ENCODE data around the gene ZNF536. TPM values are rescaled to one million over a fixed set of nuclear protein-coding genes. Genes with fewer than 3 reads are reported as not detected.

Gene ZNF536
- total RNA-seq, 4 donors from 2014 or later = 4.3 to 7.6 (median 5.5) TPM

DNA sequence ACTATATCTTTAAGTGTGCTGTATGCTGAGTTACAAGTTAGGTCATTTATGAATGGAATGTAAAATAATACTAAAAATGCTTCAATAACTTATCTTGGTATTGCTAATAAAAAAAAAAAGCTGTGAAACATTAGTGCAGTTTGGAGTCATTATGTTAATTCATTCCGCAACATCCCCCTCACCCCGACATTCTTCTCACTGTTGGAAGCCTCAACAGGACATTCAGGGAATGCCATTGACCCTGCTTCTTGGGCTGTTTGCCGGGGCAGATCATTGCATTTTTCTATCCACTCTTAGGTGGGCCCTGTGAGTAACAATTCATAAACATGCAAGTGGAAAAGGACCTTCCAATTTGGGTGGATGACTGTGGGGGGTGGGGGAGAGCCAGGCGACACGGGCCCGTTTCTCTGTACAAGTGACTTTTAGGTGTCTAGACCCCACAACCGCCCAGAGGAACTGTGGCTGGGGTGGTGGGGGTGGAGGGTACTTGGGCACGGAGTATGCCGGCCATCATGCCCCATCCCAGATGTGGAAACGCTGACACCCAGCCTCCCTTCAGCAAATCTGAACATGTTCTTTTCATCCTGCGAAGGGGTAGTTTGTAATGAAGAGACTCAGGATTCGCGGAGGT is 185.9 kb downstream of the ZNF536 start:
- 81 to 83% methylated on average over 9 to 10 of the region's 13 CpGs for WGBS, 2 donors (ENCODE audit: low coverage in 1 of 2)
- no peak for TF ChIP-seq POLR2A (IDR thresholded peaks at IDR 0.05)
- no peak for TF ChIP-seq POLR2AphosphoS5 (IDR thresholded peaks at IDR 0.05)
- TF ChIP-seq, protein P1, sequence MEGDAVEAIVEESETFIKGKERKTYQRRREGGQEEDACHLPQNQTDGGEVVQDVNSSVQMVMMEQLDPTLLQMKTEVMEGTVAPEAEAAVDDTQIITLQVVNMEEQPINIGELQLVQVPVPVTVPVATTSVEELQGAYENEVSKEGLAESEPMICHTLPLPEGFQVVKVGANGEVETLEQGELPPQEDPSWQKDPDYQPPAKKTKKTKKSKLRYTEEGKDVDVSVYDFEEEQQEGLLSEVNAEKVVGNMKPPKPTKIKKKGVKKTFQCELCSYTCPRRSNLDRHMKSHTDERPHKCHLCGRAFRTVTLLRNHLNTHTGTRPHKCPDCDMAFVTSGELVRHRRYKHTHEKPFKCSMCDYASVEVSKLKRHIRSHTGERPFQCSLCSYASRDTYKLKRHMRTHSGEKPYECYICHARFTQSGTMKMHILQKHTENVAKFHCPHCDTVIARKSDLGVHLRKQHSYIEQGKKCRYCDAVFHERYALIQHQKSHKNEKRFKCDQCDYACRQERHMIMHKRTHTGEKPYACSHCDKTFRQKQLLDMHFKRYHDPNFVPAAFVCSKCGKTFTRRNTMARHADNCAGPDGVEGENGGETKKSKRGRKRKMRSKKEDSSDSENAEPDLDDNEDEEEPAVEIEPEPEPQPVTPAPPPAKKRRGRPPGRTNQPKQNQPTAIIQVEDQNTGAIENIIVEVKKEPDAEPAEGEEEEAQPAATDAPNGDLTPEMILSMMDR (IDR thresholded peaks at IDR 0.05) = no peak
- no peak for TF ChIP-seq EP300 (IDR thresholded peaks at IDR 0.05)

DNA sequence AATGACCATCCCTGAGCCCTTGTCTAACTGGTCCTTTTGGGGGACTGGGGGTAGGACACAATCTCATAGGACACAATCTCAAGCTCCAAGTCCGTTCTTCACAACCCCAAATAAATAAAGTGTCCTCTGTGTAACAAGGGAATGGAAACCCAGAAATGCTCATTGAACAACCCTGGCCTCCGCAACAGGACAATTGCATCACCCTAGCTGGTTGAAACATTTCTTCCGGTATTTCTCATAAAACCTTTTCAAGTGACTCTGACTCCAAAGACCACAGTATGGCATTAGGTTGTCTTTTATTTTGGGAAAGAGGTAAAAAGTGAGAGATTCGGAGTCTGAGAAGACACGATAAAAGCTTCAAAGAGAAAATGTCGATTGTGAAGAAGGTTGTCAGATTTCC is 186.6 kb downstream of the ZNF536 start:
- no peaks in the 10 kb centered on the region for H3K9me3 ChIP-seq
- 95 to 100% methylated on average over 2 to 6 of the region's 6 CpGs for WGBS, 2 donors (ENCODE audit: low coverage in 1 of 2)
- peaks cover 0 to 18% (median 0%) of the 10 kb centered on the region in 3 donors for H3K4me1 ChIP-seq
- H3K27ac ChIP-seq = no peak overlapping the region
- H3K36me3 ChIP-seq = no peaks in the 10 kb centered on the region
- peaks cover 19% of the 10 kb centered on the region for H3K27me3 ChIP-seq
- no peak overlapping the region for H3K4me3 ChIP-seq
- TF ChIP-seq POLR2A (IDR thresholded peaks at IDR 0.05) = no peak
- no peak for TF ChIP-seq POLR2AphosphoS5 (IDR thresholded peaks at IDR 0.05)
- TF ChIP-seq EP300 (IDR thresholded peaks at IDR 0.05) = no peak
- TF ChIP-seq, protein P1 (IDR thresholded peaks at IDR 0.05) = no peak
- no peak for ATAC-seq

More for the DNA sequence above, 185.9 kb downstream of the ZNF536 start:
- no peaks in the 10 kb centered on the region for H3K9me3 ChIP-seq
- H3K4me3 ChIP-seq = no peak overlapping the region
- no peak overlapping the region for H3K27ac ChIP-seq
- H3K27me3 ChIP-seq = peaks cover 19% of the 10 kb centered on the region
- no peak for ATAC-seq
- no peaks in the 10 kb centered on the region for H3K36me3 ChIP-seq
- H3K4me1 ChIP-seq = peaks cover 0 to 18% (median 0%) of the 10 kb centered on the region in 3 donors

DNA sequence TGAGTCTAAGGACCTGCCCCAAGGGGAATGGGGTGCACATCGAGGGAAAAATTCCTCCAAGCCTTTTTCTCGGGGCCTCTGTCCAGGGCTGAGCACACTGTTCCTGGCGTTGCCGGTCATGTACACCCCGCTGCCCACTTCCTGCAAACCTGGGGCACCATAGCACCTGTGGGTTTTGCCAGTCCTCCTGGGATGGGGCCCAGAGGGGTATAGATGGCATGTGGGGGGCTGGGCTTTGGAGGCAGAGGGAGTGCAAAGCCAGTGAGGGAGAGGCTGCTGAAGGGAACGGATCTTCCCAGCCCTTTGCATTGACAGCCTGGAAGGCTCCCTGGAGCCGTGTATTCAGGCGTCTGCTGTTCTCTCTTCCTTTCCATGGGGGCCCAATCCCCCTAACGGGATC is 187.3 kb downstream of the ZNF536 start:
- TF ChIP-seq POLR2AphosphoS5 (IDR thresholded peaks at IDR 0.05) = no peak
- no peak for TF ChIP-seq EP300 (IDR thresholded peaks at IDR 0.05)
- no peak for TF ChIP-seq POLR2A (IDR thresholded peaks at IDR 0.05)
- TF ChIP-seq, protein P1 (IDR thresholded peaks at IDR 0.05) = no peak
- H3K27me3 ChIP-seq = peaks cover 19% of the 10 kb centered on the region
- H3K4me3 ChIP-seq = no peak overlapping the region
- H3K4me1 ChIP-seq = peaks cover 0 to 18% (median 0%) of the 10 kb centered on the region in 3 donors
- H3K27ac ChIP-seq = no peak overlapping the region
- no peaks in the 10 kb centered on the region for H3K9me3 ChIP-seq
- no peaks in the 10 kb centered on the region for H3K36me3 ChIP-seq
- 51 to 75% methylated on average over 1 to 3 of the region's 9 CpGs for WGBS, 2 donors (ENCODE audit: low coverage in 1 of 2)
- ATAC-seq = no peak

DNA sequence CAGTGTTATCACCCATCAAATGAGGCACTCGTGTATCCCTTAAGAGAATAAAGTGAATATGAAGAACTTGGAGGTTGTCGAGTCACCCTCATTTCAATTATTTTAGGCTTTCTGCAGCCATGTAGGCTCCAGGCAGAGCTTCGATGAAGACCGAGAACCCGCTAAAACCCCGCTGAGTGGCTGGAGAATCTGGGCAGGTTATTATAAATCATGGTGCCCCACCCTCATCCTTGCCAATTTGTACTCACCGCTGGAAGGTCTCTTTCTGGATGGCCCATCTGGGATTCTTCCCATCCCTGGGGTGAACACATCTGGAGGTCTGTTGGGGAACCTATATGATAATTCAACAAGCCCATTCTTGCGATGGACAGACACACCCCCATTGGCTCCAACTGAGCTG is 190.8 kb downstream of the ZNF536 start:
- no peak overlapping the region for H3K27ac ChIP-seq
- no peaks in the 10 kb centered on the region for H3K9me3 ChIP-seq
- H3K27me3 ChIP-seq = peaks cover 38% of the 10 kb centered on the region
- TF ChIP-seq, protein P1 (IDR thresholded peaks at IDR 0.05) = no peak
- no peak for TF ChIP-seq POLR2AphosphoS5 (IDR thresholded peaks at IDR 0.05)
- TF ChIP-seq EP300 (IDR thresholded peaks at IDR 0.05) = no peak
- no peak for TF ChIP-seq POLR2A (IDR thresholded peaks at IDR 0.05)
- 91 to 95% methylated on average over 6 to 8 of the region's 8 CpGs for WGBS, 2 donors (ENCODE audit: low coverage in 1 of 2)
- no peaks in the 10 kb centered on the region for H3K4me1 ChIP-seq
- ATAC-seq = no peak
- no peak overlapping the region for H3K4me3 ChIP-seq
- no peaks in the 10 kb centered on the region for H3K36me3 ChIP-seq

DNA sequence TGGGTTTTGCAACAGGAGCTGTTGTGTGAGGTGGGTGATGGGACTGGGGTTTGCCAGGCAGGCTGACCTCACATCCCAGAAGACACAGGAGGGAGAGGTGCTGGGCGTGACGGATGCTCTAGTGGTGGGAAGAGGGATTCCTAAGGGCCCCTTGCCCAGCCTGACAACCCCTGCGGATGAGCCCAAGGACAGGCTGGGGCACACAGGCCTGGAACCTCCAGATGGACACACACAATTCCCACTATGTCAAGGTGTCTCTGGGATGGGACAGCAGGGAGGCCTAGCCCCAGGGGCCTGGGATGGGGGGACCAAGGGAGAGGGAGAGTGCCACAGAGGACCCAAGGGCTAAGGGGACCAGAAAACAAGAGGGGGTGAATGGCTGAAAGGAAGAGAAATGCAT is 191.5 kb downstream of the ZNF536 start:
- Histone ChIP-seq H3K27ac (no peak overlapping the region), H3K36me3 (no peaks in the 10 kb centered on the region), H3K4me3 (no peak overlapping the region), H3K27me3 (peaks cover 38% of the 10 kb centered on the region), H3K9me3 (no peaks in the 10 kb centered on the region), H3K4me1 (no peaks in the 10 kb centered on the region)
- 92% methylated on average over 2 of the region's 3 CpGs; no CpG with 5 or more reads in 1 of the 2 donors for WGBS, 2 donors (ENCODE audit: low coverage in 1 of 2)
- TF ChIP-seq POLR2A (IDR thresholded peaks at IDR 0.05) (no peak), EP300 (IDR thresholded peaks at IDR 0.05) (no peak), POLR2AphosphoS5 (IDR thresholded peaks at IDR 0.05) (no peak)
- TF ChIP-seq, protein P1 (IDR thresholded peaks at IDR 0.05) = no peak
- no peak for ATAC-seq
